Thymus (tissue), 11 donors: ENCODE results near the gene GDF10. TPM values are rescaled to one million over a fixed set of nuclear protein-coding genes. Genes with fewer than 3 reads are reported as not detected.

Experiments used
- DNase-seq, 9 donors: peaks; one replicate each; pipeline ENCODE4 v3.0.0-alpha.2; 2013; ENCODE audit warnings: low spot score in 9 of 9, low read depth in 6 of 9, missing footprints in 1 of 9
- H3K27ac ChIP-seq, 2 donors: one replicate each; pipeline ENCODE4 v1.5.1; 2013; ENCODE audit warnings: control low read depth in 1 of 2, low read depth in 1 of 2, low read length in 1 of 2, mild to moderate bottlenecking in 1 of 2, moderate library complexity in 1 of 2
- H3K27me3 ChIP-seq, 2 donors: one replicate each; pipeline ENCODE4 v1.5.1; 2013; ENCODE audit warnings: low read length in 1 of 2; ENCODE audit not compliant: control insufficient read depth in 2 of 2, insufficient read depth in 1 of 2
- H3K36me3 ChIP-seq, 2 donors: one replicate each; pipeline ENCODE4 v1.5.1; 2013; ENCODE audit warnings: low read length in 1 of 2, mild to moderate bottlenecking in 1 of 2, moderate library complexity in 1 of 2; ENCODE audit not compliant: control insufficient read depth in 2 of 2, insufficient read depth in 2 of 2
- H3K4me1 ChIP-seq, 2 donors: one replicate each; pipeline ENCODE4 v1.5.1; 2013; ENCODE audit warnings: low read length in 2 of 2; ENCODE audit not compliant: control insufficient read depth in 2 of 2, insufficient read depth in 2 of 2
- H3K4me3 ChIP-seq, 2 donors: one replicate each; pipeline ENCODE4 v1.5.1; 2013; ENCODE audit warnings: low read length in 2 of 2, control low read depth in 1 of 2, mild to moderate bottlenecking in 1 of 2
- H3K9me3 ChIP-seq, 2 donors: one replicate each; pipeline ENCODE4 v1.5.1; 2013; ENCODE audit warnings: low read length in 1 of 2, mild to moderate bottlenecking in 1 of 2; ENCODE audit not compliant: control insufficient read depth in 2 of 2, insufficient read depth in 1 of 2
- WGBS: extraction: QIAGEN DNeasy Blood & Tissue Kit; methylation state at CpG from one replicate; pipeline ENCODE4 v1.1.7; 2013; 5-methylcytosine and 5-hydroxymethylcytosine counted together
- polyA plus RNA-seq: library from polyadenylated mRNA; stranded (reverse); fragments of 200-250 nt; gene quantifications from one replicate; pipeline ENCODE4 v1.2.3, GENCODE V29; 2013
- total RNA-seq: library from RNA; stranded (reverse); fragments of 120-200 nt; gene quantifications from one replicate; pipeline ENCODE4 v1.2.4, GENCODE V29; 2013
- donor health status: healthy.

The GDF10 gene
- total and polyA plus RNA-seq, 2 donors = 0.39 to 0.47 TPM

GRCh38 chr10:47323087-47323486 is 23.1 kb downstream of the GDF10 start:
- H3K4me1 ChIP-seq = no peaks in the 10 kb centered on the region
- no peaks in the 10 kb centered on the region for H3K36me3 ChIP-seq
- no peak for DNase-seq
- H3K27ac ChIP-seq = no peak overlapping the region
- H3K4me3 ChIP-seq = no peak overlapping the region
- H3K9me3 ChIP-seq = peaks cover 0 to 4% of the 10 kb centered on the region in 2 donors
- peaks cover 0 to 13% of the 10 kb centered on the region in 2 donors for H3K27me3 ChIP-seq
- WGBS = 83% methylated on average over 1 of the region's 1 CpG

- Histone ChIP-seq H3K27me3 (peaks cover 0 to 13% of the 10 kb centered on the region in 2 donors), H3K4me1 (no peaks in the 10 kb centered on the region), H3K4me3 (no peak overlapping the region), H3K36me3 (no peaks in the 10 kb centered on the region), H3K9me3 (peaks cover 0 to 2% of the 10 kb centered on the region in 2 donors), H3K27ac (no peak overlapping the region)
- no peak for DNase-seq
- WGBS = 90% methylated on average over 5 of the region's 5 CpGs
Observed at GRCh38 chr10:47323636-47324296, 23.8 kb downstream of the GDF10 start.

DNA sequence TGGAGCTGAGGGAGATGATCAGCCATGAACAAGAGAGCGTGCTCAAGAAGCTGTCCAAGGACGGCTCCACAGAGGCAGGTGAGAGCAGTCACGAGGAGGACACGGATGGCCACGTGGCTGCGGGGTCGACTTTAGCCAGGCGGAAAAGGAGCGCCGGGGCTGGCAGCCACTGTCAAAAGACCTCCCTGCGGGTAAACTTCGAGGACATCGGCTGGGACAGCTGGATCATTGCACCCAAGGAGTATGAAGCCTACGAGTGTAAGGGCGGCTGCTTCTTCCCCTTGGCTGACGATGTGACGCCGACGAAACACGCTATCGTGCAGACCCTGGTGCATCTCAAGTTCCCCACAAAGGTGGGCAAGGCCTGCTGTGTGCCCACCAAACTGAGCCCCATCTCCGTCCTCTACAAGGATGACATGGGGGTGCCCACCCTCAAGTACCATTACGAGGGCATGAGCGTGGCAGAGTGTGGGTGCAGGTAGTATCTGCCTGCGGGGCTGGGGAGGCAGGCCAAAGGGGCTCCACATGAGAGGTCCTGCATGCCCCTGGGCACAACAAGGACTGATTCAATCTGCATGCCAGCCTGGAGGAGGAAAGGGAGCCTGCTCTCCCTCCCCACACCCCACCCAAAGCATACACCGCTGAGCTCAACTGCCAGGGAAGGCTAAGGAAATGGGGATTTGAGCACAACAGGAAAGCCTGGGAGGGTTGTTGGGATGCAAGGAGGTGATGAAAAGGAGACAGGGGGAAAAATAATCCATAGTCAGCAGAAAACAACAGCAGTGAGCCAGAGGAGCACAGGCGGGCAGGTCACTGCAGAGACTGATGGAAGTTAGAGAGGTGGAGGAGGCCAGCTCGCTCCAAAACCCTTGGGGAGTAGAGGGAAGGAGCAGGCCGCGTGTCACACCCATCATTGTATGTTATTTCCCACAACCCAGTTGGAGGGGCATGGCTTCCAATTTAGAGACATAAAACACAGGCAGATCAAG is 25.6 kb downstream of the GDF10 start:
- Histone ChIP-seq H3K27me3 (peaks cover 0 to 13% of the 10 kb centered on the region in 2 donors), H3K27ac (no peak overlapping the region), H3K4me1 (no peaks in the 10 kb centered on the region), H3K9me3 (no peaks in the 10 kb centered on the region), H3K36me3 (no peaks in the 10 kb centered on the region), H3K4me3 (no peak overlapping the region)
- DNase-seq = no peak
- WGBS = 98% methylated on average over 30 of the region's 30 CpGs

- WGBS = 94% methylated on average over 5 of the region's 5 CpGs
- Histone ChIP-seq H3K4me3 (no peak overlapping the region), H3K27me3 (peaks cover 0 to 13% of the 10 kb centered on the region in 2 donors), H3K4me1 (no peaks in the 10 kb centered on the region), H3K27ac (no peak overlapping the region), H3K9me3 (no peaks in the 10 kb centered on the region), H3K36me3 (no peaks in the 10 kb centered on the region)
- no peak for DNase-seq
Observed at GRCh38 chr10:47326306-47326926, 26.4 kb downstream of the GDF10 start.

GRCh38 chr10:47326927-47327330 is 26.9 kb downstream of the GDF10 start:
- Histone ChIP-seq H3K27me3 (peaks cover 0 to 8% of the 10 kb centered on the region in 2 donors), H3K27ac (no peak overlapping the region), H3K4me3 (no peak overlapping the region), H3K36me3 (no peaks in the 10 kb centered on the region), H3K9me3 (no peaks in the 10 kb centered on the region), H3K4me1 (no peaks in the 10 kb centered on the region)
- WGBS = 94% methylated on average over 11 of the region's 11 CpGs
- DNase-seq = no peak

DNA sequence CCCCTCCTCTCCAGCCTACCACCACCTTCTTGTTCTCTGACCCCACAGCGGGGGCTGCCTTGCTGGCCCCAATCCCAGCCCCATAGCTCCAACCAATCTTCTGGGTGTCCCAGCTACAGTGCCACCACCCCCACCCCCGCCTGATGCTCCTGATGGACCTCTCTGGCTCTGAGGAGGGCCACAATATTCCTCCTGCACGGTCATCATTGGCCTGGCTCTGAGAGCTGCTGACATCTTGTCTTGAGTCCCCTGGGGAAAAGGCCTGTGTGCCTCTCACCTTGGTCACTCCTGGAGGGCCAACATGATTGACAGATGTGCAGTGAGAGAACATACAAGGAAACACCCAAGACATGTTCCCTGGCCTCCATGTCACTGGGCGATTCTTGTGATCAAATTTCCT is 29.9 kb downstream of the GDF10 start:
- no peaks in the 10 kb centered on the region for H3K36me3 ChIP-seq

DNA sequence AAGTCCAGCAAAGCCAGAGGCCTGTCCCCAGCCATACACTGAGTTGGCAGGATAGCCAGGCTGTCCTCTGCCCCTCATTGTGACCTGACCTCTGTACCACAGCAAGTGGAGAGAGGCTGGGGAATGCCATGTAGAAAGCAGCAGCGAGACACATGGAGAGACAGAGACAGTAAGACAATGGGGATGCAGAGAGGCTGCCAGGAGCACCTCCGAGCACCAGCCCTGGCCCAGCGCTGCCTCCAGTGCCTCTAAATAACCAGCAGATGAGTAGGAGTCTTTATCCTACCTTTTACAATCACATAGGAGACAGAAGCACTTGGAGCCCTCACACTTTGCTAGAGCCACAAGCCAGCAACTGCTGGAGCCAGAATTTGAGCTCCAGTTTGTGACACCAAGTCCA is 30.4 kb downstream of the GDF10 start:
- no peak for DNase-seq
- WGBS = 95% methylated on average over 3 of the region's 3 CpGs
- Histone ChIP-seq H3K9me3 (no peaks in the 10 kb centered on the region), H3K4me1 (no peaks in the 10 kb centered on the region), H3K4me3 (no peak overlapping the region), H3K27me3 (peaks cover 0 to 1% of the 10 kb centered on the region in 2 donors), H3K27ac (no peak overlapping the region), H3K36me3 (no peaks in the 10 kb centered on the region)

More for the DNA sequence above, 29.9 kb downstream of the GDF10 start:
- H3K27me3 ChIP-seq = no peaks in the 10 kb centered on the region
- H3K4me3 ChIP-seq = no peak overlapping the region
- H3K4me1 ChIP-seq = no peaks in the 10 kb centered on the region
- no peak overlapping the region for H3K27ac ChIP-seq
- no peaks in the 10 kb centered on the region for H3K9me3 ChIP-seq
- 98% methylated on average over 4 of the region's 4 CpGs for WGBS
- no peak for DNase-seq

DNA sequence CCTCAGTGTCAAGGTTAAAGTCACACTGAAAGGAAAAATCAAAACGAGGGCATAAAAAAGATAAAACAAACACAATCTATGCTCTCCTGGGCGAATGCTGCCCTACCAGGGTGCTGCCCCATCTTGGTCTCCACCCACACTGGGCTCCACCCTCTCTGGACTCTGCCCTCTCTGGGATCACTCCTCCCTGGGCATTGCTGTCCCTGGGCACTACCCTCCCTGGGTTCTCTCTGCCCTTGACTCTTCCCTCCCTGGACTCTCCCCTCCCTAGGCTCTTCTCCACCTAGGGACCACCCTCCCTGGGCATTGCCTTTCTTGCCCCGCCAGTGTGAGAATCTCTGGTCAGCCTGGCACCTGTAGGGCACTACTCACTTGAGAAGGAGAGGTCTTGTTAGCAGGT is 30.8 kb downstream of the GDF10 start:
- DNase-seq = no peak
- no peak overlapping the region for H3K27ac ChIP-seq
- no peak overlapping the region for H3K4me3 ChIP-seq
- peaks cover 0 to 6% of the 10 kb centered on the region in 2 donors for H3K27me3 ChIP-seq
- no peaks in the 10 kb centered on the region for H3K9me3 ChIP-seq
- no peaks in the 10 kb centered on the region for H3K36me3 ChIP-seq
- H3K4me1 ChIP-seq = no peaks in the 10 kb centered on the region
- 92% methylated on average over 3 of the region's 3 CpGs for WGBS

- H3K27me3 ChIP-seq = peaks cover 0 to 6% of the 10 kb centered on the region in 2 donors
- H3K36me3 ChIP-seq = no peaks in the 10 kb centered on the region
- no peak for DNase-seq
- H3K4me1 ChIP-seq = no peaks in the 10 kb centered on the region
- H3K4me3 ChIP-seq = no peak overlapping the region
- H3K9me3 ChIP-seq = no peaks in the 10 kb centered on the region
- H3K27ac ChIP-seq = no peak overlapping the region
- over 99% methylated on average over 9 of the region's 9 CpGs for WGBS
Observed at GRCh38 chr10:47331491-47331890, 31.5 kb downstream of the GDF10 start.
